NCI-H1436 (cell line): ENCODE results near the gene SPIRE1.

Experiments used
- DNase-seq: peaks from one replicate; lab custom pipeline; 2025; lab: John Stamatoyannopoulos, UW

SPIRE1 gene

DNA sequence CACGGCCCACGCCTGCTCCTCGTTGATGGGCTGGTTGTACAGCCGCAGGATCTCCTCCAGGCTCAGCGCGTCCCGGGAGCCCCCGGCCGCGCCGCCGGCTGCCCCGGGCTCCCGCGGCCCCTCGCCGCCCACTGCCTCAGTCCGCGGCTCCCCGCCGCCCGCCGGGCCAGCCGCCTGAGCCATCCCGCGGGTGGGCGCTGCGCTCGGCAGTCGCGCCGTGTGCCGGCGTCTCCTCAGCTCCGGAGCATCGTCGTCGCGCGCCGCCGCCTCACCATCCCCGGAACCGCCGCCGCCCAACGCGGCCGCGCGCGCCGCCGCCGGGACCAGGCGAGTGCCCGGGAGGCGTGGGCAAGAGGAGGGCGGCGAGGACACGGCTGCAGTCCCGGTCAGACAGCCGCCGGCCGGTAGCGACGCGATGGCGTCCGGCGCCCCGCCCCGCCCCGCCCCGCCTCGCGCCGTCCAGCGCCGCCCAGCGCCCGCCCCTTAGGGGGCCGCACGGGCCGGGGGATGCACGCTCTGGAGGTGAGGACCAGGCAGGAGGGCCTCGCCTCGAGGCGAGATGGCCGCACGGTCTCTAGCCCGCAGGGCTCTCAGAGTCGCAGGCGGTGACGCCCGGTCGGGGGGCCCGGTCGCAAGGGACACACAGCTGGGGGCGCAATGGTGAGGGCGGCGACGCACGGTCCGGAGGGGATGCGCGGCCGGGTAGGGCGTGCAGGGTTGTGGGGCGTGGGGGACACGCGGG lies at the start of gene SPIRE1:
SPIRE1 (minus strand) TSS at position 424 of the 742 bp plus-strand sequence; CDS start at position 183, 241 bp downstream.
- DNase-seq, result no peak

GRCh38 chr18:12703664-12704063 lies 45.8 kb upstream of the SPIRE1 start:
- DNase-seq, result peak; percentile 2

- no peak for DNase-seq
These were observed 45.2 kb upstream of the SPIRE1 start for GRCh38 chr18:12703096-12703567.

- DNase-seq, result peak; percentile 87
These were observed 44.6 kb upstream of the SPIRE1 start, which contains the start of the genes CEP76 and PSMG2 for GRCh38 chr18:12702221-12703095. Gene CEP76, minus strand, starts transcription at chr18:12702723. Its CDS starts 175 bp downstream, at chr18:12702548. Gene PSMG2, plus strand, starts transcription at chr18:12703042. Its CDS starts 66 bp downstream, at chr18:12703108.

GRCh38 chr18:12701161-12701560 lies 43.3 kb upstream of the SPIRE1 start:
- DNase-seq, result no peak

DNA sequence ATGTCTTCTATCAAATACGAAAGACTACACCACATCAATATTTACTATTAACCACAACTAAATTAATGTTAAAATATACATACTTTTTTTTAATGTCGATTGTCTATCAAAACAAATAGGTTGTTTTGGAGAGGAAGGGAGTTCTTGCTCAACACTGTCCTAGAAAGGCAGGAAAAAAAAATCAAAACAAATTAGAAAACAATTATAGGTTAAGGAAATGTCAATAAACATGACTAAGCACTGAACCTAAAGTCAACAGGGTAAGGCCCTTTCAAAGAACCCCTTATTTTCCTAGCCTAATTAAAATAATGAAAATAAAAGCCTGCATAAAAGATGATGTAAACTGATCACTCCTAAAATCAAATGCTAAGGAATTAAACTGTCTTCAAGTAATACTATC lies 41.8 kb upstream of the SPIRE1 start:
- no peak for DNase-seq

- no peak for DNase-seq
These were observed 36.1 kb upstream of the SPIRE1 start for GRCh38 chr18:12694032-12694431.

DNA sequence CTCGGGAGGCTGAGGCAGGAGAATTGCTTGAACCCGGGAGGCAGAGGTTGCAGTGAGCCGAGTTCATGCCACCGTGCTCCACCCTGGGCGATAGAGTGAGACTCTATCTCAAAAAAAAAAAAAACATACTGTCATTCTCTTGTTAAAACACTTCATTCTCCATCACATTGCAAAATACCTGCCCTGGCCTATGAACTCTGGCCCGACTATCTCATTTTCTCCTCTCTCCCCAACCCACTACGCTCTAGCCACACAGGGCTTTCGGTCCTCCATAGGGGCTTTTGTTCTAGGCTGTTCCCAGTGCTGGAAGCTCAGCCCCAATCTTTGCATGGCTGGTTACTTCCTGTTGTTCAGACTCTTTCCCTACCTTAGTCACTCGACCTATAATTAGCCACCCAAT lies 34.3 kb upstream of the SPIRE1 start:
- no peak for DNase-seq

GRCh38 chr18:12689256-12689850 lies 31.4 kb upstream of the SPIRE1 start:
- no peak for DNase-seq

DNA sequence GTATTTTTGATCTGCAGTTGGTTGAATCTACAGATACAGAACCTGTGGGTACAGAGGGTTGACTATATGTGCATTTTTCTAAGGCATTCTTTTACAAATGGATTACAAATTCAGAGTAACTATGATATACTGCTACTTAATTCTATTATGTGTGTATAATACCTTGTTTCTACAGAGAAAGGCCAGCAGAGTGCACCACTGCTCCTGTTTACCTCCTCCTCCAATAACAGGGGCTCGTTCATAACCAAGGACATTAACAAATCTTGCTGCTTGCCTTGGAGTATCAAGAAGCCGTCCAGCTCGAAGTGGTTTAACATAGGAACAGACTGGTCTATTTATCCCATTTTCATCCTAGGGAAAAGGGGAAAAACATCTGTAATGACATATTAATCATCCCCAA lies 28.2 kb upstream of the SPIRE1 start:
- DNase-seq, result peak; percentile 18

- DNase-seq, result no peak
These were observed 21.4 kb upstream of the SPIRE1 start for GRCh38 chr18:12679183-12679786.

DNA sequence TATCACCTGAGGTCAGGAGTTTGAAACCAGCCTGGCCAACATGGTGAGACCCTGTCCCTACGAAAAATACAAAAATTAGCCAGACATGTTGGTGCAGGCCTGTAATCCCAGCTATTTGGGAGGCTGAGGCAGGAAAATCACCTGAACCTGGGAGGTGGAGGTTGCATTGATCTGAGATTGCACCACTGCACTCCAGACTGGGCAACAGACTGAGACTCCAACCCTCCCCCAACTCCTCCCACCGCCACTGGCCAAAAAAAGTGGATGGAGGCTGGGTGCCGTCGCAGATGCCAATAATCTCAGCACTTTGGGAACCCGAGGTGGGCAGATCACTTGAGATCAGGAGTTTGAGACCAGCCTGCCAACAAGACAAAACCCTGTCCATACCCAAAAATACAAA lies 10.1 kb upstream of the SPIRE1 start:
- DNase-seq, result no peak

DNA sequence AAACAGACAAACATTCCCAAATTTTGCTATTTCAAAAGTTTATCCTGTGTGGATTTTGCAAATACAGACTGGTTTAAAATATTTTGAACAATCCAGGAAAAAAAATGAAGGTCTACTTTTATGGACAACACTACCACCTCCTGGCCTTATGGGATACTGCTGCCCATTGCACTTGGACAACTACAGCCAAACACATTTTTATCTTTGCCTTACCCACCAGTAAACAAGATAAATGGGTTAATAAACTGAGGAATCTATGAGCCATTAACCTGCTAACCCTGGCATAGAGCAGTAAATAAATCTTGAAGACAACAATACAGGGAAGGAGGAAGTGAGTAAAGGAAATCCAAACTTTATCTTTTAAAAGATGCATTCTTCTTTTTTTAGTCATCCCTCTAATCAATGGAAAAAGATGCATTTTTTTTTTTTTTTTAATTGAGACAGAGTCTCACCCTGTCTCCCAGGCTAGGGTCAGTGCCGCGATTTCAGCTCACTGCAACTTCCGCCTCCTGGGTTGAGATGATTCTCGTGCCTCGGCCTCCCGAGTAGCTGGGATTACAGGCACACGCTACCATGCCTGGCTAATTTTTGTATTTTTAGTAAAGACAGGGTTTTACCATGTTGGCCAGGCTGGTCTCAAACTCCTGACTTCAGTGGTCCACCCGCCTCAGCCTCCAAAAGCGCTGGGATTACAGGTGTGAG lies 2.1 kb upstream of the SPIRE1 start:
- DNase-seq, result peak; percentile 42

DNA sequence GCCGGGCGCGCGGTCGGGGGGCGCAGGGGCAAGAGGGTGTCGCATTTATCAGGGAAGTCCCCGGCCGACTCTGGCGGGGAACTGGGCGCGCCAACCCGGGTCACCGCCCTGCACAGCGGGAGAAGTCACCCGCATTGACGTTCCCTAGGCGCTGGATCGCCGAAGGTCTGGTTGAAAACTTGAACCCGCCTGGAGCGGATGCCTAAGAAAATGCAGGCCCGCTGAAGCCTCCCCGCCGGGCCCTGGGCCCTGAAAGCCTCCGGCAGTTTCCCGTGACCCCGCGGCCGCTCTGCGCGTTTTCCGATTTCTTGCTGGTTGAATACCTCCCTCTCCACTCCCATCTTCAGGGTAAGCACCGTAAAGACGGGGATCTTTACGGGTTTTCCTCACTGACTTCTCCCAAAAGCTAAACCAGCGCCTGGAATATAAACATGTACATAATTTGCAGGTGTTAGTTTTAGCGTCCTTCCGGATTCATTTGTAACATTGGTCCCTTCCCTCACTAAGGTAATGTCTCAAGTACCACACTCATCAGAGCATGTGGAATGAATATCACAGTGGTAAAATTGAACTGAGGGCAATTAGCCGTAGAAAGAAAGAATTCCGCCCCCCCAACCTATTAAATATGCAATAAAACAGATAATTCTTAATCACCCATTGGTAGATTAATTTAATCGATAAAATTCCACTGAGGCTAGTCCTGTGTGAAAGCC lies 675 bp upstream of the SPIRE1 start:
- no peak for DNase-seq

DNA sequence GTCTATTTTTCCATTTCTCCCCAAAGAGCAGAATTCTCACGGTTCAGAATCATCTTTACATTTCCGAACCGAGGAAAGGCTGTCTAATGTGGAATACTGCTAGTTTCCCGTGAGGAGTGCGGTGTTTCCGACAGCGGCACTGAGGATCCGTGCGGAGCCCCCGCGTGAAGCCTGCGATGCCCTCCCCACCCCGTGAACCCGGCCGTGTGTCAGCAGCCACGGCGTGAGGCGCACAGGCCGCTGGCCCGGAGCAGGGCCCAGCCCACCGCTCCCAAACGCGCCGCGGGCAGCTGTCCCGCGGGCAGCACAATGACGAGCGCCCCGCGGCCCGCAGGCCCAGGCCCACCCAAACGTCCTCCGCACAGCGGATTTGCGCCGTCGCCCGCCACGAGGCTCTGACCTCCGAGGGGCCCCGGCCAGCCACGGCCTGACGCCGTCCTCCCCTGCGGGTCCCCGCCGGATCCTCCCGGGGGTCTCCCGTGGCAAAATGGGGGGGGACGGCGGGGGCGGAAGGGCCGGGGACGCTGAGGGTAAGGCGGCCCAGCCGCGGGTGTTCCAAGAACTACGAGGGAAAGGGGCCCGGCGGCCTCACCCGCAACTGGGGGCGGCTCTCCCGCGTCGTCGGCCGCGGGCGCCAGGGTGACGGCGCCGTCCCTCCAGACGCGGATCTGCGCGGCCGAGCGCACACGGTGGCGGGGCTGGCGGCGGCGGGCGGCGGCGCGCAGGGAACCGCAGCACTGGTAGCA lies 796 bp downstream of the SPIRE1 start:
- no peak for DNase-seq

DNA sequence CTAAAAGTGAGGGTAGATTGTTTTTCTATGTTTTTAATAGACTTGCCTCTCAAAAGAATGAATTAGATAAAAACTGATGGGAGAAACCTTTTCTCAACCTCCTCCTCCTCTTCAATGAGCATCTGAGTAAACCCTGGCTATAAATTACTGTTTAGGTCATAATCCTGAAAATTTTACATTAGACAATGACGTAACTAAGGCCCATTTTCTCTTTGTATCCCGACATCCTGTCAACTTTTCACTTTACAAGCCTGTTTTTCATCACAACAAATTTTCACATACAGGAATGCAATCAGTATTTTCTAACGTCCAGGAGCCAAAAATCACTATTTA lies 1.3 kb downstream of the SPIRE1 start:
- no peak for DNase-seq

DNA sequence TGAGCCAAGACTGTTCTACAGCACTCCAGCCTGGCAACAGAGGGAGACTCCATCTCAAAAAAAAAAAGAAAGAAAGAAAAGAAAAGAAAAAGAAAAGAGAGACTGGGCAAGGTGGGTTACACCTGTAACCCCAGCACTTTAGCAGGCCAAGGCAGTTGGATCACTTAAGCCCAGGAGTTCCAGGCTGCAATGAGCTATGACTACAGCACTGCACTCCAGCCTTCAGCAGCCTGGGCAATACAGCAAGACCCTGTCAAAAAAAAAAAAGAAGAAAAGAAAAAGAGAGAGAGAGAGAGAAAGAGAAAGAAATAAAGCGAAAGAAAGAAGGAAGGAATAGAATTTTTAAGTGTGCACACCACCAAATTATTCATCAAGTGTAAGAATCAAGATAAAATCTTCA lies 2.9 kb downstream of the SPIRE1 start:
- DNase-seq, result no peak

DNA sequence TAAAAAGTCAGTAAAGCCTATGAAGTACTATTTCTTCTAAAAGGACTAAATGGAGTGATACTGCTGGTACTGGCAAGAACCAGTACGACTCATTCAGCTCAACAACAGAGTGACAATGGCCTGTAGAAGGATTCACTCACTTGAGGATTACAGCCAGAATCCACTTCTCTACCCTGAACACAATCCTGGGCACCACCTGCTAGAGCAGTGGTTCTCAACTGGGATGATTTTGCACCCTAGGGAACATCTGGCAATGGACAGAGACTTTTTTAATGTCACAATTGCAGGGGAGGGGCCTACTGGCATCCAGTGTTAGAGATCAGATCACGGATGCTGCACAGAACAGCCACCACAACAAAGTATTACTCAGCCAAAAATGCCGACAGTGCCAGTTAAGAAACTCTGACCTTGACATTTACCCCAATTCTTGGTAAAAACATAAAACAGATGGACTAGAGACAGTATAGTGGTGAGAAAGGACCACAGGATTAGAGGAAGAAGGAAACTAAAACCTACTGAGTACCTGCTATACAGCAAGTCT lies 5.0 kb downstream of the SPIRE1 start:
- no peak for DNase-seq

DNA sequence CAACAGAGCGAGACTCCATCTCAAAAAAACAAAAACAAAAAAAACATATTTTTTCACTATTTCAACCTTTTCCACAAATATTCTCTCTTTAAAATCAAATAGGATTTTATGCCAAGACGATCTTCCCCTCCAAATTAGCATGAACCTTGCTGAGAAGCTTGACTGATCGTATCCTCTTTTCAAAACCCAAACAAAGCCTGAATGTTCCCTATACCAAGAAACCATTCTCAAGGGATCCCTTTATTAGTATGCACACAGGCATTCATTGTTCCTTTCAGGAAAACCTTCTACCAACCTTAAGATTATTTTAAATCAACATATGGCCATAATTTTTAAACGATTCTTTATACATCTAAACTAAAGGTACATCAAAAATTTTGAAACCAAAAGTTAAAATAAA lies 6.3 kb downstream of the SPIRE1 start:
- no peak for DNase-seq

DNA sequence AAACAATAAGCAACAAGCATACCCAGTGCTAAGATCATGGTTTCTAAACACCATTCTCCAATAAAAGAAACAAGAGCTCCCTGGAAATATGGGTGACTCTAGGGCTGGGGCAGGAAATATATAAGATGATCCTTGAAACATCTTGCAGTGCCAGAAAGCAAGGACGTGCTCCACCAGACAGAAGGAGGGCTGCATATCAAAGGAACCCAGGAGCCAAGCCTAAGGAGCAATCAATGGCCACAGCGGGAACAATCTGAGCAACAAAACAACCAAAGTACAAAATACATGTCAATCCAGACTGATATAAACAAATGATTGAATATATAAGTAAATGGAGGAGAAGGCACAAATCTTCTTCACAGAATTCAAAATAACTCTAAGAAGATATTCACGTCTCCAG lies 10.1 kb downstream of the SPIRE1 start:
- no peak for DNase-seq
